Measurements from ENCODE around the gene OR4F17. TPM values are rescaled to one million over a fixed set of nuclear protein-coding genes. Genes with fewer than 3 reads are reported as not detected.
"Not testable (repeated sequence)": the region's sequence is repeated elsewhere in the genome, so short reads cannot be mapped to it uniquely, and the experiment has no call there.

Gene OR4F17, protein sequence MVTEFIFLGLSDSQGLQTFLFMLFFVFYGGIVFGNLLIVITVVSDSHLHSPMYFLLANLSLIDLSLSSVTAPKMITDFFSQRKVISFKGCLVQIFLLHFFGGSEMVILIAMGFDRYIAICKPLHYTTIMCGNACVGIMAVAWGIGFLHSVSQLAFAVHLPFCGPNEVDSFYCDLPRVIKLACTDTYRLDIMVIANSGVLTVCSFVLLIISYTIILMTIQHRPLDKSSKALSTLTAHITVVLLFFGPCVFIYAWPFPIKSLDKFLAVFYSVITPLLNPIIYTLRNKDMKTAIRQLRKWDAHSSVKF
- total RNA-seq (2021) (not detected in 2 replicates), Bru-seq, nascent RNA (not detected), BruChase-seq, experiment 1, labeled RNA remaining after a 2-hour chase (not detected), BruChase-seq, experiment 2, labeled RNA remaining after a 6-hour chase (not detected)
- long read RNA-seq = 0 reads

DNA sequence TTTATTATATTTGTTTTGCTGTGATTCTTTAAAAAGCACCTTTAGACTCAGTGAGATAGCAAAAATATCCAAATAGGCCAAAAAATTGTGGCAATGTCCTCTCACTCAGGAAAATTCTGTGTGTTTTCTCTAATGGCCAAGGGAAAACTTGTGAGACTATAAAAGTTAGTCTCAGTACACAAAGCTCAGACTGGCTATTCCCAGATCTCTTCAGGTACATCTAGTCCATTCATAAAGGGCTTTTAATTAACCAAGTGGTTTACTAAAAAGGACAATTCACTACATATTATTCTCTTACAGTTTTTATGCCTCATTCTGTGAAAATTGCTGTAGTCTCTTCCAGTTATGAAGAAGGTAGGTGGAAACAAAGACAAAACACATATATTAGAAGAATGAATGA, at the start of gene OR4F17:
Gene OR4F17, plus strand, starts transcription at position 301 of the 400 bp plus-strand sequence. CDS start 3,575 bp downstream, outside the sequence.
- H3K79me2 ChIP-seq (ENCODE audit: low read depth); H3K4me2 ChIP-seq; intact Hi-C loops (cut with micrococcal nuclease; ENCODE audit: unreplicated experiment); H3K9me3 ChIP-seq (ENCODE audit: insufficient read depth, low read depth); CTCF ChIA-PET; BruUV-seq (replicated peaks); H3K27me3 ChIP-seq (ENCODE audit: insufficient read depth, low read depth); H2AFZ ChIP-seq; DNase-seq; POLR2A ChIA-PET (ENCODE audit: unreplicated experiment); H3F3A ChIP-seq (ENCODE audit: insufficient read depth, low read depth); H3K4me1 ChIP-seq (replicated peaks; ENCODE audit: insufficient read depth); H3K27ac ChIP-seq; H3K36me3 ChIP-seq (ENCODE audit: low read depth); H4K20me1 ChIP-seq (ENCODE audit: insufficient read depth); H3K4me3 ChIP-seq; H3K9me2 ChIP-seq (ENCODE audit: insufficient read depth): not testable (repeated sequence)

DNA sequence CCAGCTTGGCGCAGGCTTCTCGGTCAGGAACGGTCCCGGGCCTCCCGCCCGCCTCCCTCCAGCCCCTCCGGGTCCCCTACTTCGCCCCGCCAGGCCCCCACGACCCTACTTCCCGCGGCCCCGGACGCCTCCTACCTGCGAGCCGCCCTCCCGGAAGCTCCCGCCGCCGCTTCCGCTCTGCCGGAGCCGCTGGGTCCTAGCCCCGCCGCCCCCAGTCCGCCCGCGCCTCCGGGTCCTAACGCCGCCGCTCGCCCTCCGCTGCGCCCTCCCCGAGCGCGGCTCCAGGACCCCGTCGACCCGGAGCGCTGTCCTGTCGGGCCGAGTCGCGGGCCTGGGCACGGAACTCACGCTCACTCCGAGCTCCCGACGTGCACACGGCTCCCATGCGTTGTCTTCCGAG, 36.1 kb upstream of the OR4F17 start:
- H4K20me1 ChIP-seq (ENCODE audit: insufficient read depth); POLR2A ChIA-PET (ENCODE audit: unreplicated experiment); H2AFZ ChIP-seq; CTCF ChIA-PET; H3K79me2 ChIP-seq (ENCODE audit: low read depth); H3K27me3 ChIP-seq (ENCODE audit: insufficient read depth, low read depth); intact Hi-C loops (cut with micrococcal nuclease; ENCODE audit: unreplicated experiment); H3K9me2 ChIP-seq (ENCODE audit: insufficient read depth); H3K36me3 ChIP-seq (ENCODE audit: low read depth); H3K9me3 ChIP-seq (ENCODE audit: insufficient read depth, low read depth); H3K4me1 ChIP-seq (replicated peaks; ENCODE audit: insufficient read depth); H3K4me2 ChIP-seq; BruUV-seq (replicated peaks); H3K4me3 ChIP-seq; H3F3A ChIP-seq (ENCODE audit: insufficient read depth, low read depth); H3K27ac ChIP-seq: not testable (repeated sequence)
- peak in 1 of 2 experiments; percentile 20 for DNase-seq

DNA sequence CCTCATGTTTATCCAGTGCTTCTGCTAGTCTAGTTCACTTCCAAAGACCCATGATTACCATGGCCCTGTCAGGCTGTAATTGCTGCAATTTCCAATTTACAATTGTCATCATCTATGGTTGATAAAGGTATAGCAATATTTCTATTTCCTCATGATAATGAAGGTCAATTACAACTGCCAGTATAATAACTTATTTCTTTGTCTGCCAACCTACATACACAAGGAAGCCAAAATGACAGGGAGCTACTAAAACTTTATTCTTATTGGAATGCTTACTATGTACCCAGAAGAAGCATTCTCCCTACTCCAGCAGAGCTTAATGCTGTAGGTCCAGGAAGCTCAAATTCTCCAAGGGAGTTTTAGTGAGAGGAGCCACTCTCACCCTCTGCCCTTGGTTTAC, 24.0 kb upstream of the OR4F17 start:
- DNase-seq; H3K27me3 ChIP-seq (ENCODE audit: insufficient read depth, low read depth); H3K9me2 ChIP-seq (ENCODE audit: insufficient read depth); H3K4me2 ChIP-seq; H3K4me3 ChIP-seq; H3K4me1 ChIP-seq (replicated peaks; ENCODE audit: insufficient read depth); H3F3A ChIP-seq (ENCODE audit: insufficient read depth, low read depth); H2AFZ ChIP-seq; POLR2A ChIA-PET (ENCODE audit: unreplicated experiment); BruUV-seq (replicated peaks); CTCF ChIA-PET; H3K9me3 ChIP-seq (ENCODE audit: insufficient read depth, low read depth); H3K36me3 ChIP-seq (ENCODE audit: low read depth); H3K79me2 ChIP-seq (ENCODE audit: low read depth); H4K20me1 ChIP-seq (ENCODE audit: insufficient read depth); H3K27ac ChIP-seq; intact Hi-C loops (cut with micrococcal nuclease; ENCODE audit: unreplicated experiment): not testable (repeated sequence)

DNA sequence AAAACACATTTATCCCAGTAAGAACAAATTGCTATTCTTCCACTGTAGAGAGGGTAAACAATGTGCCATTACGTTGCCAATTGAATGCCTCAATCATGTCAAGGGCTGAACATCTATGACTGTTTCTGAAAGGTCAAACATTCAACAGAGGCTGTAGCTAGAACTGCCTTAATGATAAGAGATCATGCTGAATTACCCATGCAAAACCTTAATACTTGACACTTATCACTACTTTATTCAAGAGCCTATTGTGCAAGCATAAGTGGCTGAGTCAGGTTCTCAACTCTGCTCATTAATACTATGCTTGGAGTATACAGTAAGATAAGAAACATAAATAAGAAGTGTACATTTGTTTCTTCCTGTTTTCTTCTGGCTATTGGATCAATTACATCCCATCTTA, 23.3 kb upstream of the OR4F17 start:
- H4K20me1 ChIP-seq (ENCODE audit: insufficient read depth); H3K9me3 ChIP-seq (ENCODE audit: insufficient read depth, low read depth); H3K4me3 ChIP-seq; H3F3A ChIP-seq (ENCODE audit: insufficient read depth, low read depth); BruUV-seq (replicated peaks); DNase-seq; H3K4me2 ChIP-seq; H3K27ac ChIP-seq; POLR2A ChIA-PET (ENCODE audit: unreplicated experiment); H3K9me2 ChIP-seq (ENCODE audit: insufficient read depth); H3K27me3 ChIP-seq (ENCODE audit: insufficient read depth, low read depth); H3K79me2 ChIP-seq (ENCODE audit: low read depth); intact Hi-C loops (cut with micrococcal nuclease; ENCODE audit: unreplicated experiment); H2AFZ ChIP-seq; H3K4me1 ChIP-seq (replicated peaks; ENCODE audit: insufficient read depth); CTCF ChIA-PET; H3K36me3 ChIP-seq (ENCODE audit: low read depth): not testable (repeated sequence)

DNA sequence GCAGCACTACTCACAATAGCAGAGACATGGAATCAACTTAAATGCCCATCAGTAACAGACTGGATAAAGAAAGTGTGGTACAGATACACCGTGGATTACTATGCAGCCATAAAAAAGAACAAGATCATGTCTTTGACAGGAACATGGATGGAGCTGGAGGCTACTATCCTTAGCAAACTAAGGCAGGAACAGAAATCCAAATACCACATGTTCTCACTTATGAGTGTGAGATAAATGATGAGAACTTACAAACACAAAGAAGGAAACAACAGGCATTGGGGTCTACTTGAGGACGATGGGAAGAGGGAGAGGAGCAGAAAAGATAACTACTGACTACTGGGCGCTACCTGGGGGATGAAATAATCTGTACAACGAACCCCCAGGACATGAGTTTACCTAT, 16.2 kb upstream of the OR4F17 start:
- peak in 1 of 2 experiments; percentile 11 for DNase-seq
- POLR2A ChIA-PET (ENCODE audit: unreplicated experiment); intact Hi-C loops (cut with micrococcal nuclease; ENCODE audit: unreplicated experiment); BruUV-seq (replicated peaks); H2AFZ ChIP-seq; H4K20me1 ChIP-seq (ENCODE audit: insufficient read depth); H3K79me2 ChIP-seq (ENCODE audit: low read depth); H3K27me3 ChIP-seq (ENCODE audit: insufficient read depth, low read depth); H3K4me1 ChIP-seq (replicated peaks; ENCODE audit: insufficient read depth); H3K9me3 ChIP-seq (ENCODE audit: insufficient read depth, low read depth); H3K9me2 ChIP-seq (ENCODE audit: insufficient read depth); H3K36me3 ChIP-seq (ENCODE audit: low read depth); H3K4me3 ChIP-seq; H3K27ac ChIP-seq; CTCF ChIA-PET; H3F3A ChIP-seq (ENCODE audit: insufficient read depth, low read depth); H3K4me2 ChIP-seq: not testable (repeated sequence)

DNA sequence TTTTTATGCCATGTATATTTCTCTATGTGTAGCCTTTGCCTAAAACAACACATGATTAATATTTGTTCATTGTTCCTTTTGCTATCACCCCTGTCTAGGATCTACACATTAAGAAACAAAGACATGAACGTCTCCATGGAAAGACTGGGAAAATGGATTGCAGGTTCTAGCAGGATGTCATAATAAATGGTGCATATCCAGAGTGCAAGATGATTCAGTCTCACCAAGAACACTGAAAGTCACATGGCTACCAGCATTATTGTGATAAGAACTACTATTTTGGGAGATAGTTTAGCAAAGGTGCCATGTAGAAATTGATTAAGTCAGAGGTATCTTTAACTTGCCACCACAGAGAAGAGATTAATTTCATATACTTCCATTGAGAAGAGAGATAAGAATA, 12.1 kb upstream of the OR4F17 start:
- H3K27me3 ChIP-seq (ENCODE audit: insufficient read depth, low read depth) = not testable (repeated sequence)

DNA sequence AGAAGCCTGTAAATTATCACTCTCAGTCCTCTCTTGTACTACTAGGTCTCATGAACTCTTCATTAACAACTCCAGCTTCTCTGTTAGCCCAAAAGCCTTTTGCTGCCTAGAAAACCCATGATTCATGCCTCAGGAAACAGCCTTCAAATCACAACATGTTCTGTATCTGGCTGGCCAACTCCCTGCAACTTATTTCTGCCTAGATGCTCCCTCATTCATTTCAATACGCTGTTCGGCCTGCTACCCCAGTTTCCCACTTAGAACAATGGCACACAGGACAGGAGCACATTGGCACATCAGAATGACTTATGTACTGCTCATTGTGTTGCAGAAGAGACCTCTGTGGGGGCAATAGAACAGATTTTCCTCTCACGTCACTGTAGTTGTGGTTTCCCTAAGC, 9.3 kb upstream of the OR4F17 start:
- intact Hi-C loops (cut with micrococcal nuclease; ENCODE audit: unreplicated experiment); POLR2A ChIA-PET (ENCODE audit: unreplicated experiment); H3K9me3 ChIP-seq (ENCODE audit: insufficient read depth, low read depth); H3K27ac ChIP-seq; H2AFZ ChIP-seq; H3K36me3 ChIP-seq (ENCODE audit: low read depth); H3K4me2 ChIP-seq; H3K79me2 ChIP-seq (ENCODE audit: low read depth); CTCF ChIA-PET; DNase-seq; H3K4me3 ChIP-seq; BruUV-seq (replicated peaks); H3K4me1 ChIP-seq (replicated peaks; ENCODE audit: insufficient read depth); H3F3A ChIP-seq (ENCODE audit: insufficient read depth, low read depth); H4K20me1 ChIP-seq (ENCODE audit: insufficient read depth); H3K9me2 ChIP-seq (ENCODE audit: insufficient read depth); H3K27me3 ChIP-seq (ENCODE audit: insufficient read depth, low read depth): not testable (repeated sequence)

More for the DNA sequence above, 12.1 kb upstream of the OR4F17 start:
- H3K36me3 ChIP-seq (ENCODE audit: low read depth); H3K9me3 ChIP-seq (ENCODE audit: insufficient read depth, low read depth); H2AFZ ChIP-seq; H4K20me1 ChIP-seq (ENCODE audit: insufficient read depth); H3F3A ChIP-seq (ENCODE audit: insufficient read depth, low read depth); H3K9me2 ChIP-seq (ENCODE audit: insufficient read depth); DNase-seq; intact Hi-C loops (cut with micrococcal nuclease; ENCODE audit: unreplicated experiment); CTCF ChIA-PET; H3K4me3 ChIP-seq; H3K27ac ChIP-seq; H3K4me2 ChIP-seq; H3K4me1 ChIP-seq (replicated peaks; ENCODE audit: insufficient read depth); BruUV-seq (replicated peaks); POLR2A ChIA-PET (ENCODE audit: unreplicated experiment); H3K79me2 ChIP-seq (ENCODE audit: low read depth): not testable (repeated sequence)
